Mucosa of stomach (tissue), 1 donor: ENCODE data around the gene TANGO6.
"Not testable (repeated sequence)": the region's sequence is repeated elsewhere in the genome, so short reads cannot be mapped to it uniquely, and the experiment has no call there.

Experiments used
- H3K27me3 ChIP-seq: one replicate; pipeline ENCODE4 v1.7.0; 2013; ENCODE audit warnings: mild to moderate bottlenecking, low read length; ENCODE audit not compliant: control insufficient read depth, insufficient read depth
- H3K36me3 ChIP-seq: one replicate; pipeline ENCODE4 v1.7.0; 2013; ENCODE audit warnings: low read length; ENCODE audit not compliant: control insufficient read depth, insufficient read depth
- H3K4me1 ChIP-seq: one replicate; pipeline ENCODE4 v1.7.0; 2013; ENCODE audit warnings: mild to moderate bottlenecking, low read length; ENCODE audit not compliant: control insufficient read depth, insufficient read depth
- H3K4me3 ChIP-seq: one replicate; pipeline ENCODE4 v1.7.0; 2013; ENCODE audit warnings: low read length
- H3K9ac ChIP-seq: one replicate; pipeline ENCODE4 v1.7.0; 2013; ENCODE audit warnings: mild to moderate bottlenecking, low read length, moderate library complexity
- H3K9me3 ChIP-seq: one replicate; pipeline ENCODE4 v1.7.0; 2013; ENCODE audit warnings: mild to moderate bottlenecking, low read length, moderate library complexity; ENCODE audit not compliant: control insufficient read depth
- donor health status: Pancreatic carcinoma.

Gene TANGO6

DNA sequence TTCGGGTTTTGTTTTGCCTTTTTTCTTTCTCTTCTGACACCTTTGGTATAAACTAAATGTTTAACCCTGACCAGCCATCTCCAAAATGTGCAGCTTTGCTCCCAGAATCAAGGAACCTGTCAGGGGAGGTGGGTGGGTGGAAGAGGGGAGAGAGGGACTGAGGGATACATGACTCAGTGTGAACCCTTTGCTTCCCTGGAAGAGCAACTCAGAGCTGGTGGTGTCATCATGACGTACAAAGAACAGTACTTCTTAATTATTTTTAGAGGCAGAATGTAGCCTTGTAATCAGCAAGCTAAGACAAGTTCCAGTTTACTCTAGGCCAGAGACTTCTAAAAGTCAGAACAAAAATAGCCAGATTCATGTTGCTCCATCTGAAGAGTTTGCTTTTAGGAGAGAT, 142.5 kb downstream of the TANGO6 start:
- no peak overlapping the region for H3K4me3 ChIP-seq
- H3K9me3 ChIP-seq: no peaks in the 10 kb centered on the region
- no peak overlapping the region for H3K9ac ChIP-seq
- no peaks in the 10 kb centered on the region for H3K27me3 ChIP-seq
- H3K4me1 ChIP-seq: no peaks in the 10 kb centered on the region
- H3K36me3 ChIP-seq: no peaks in the 10 kb centered on the region

DNA sequence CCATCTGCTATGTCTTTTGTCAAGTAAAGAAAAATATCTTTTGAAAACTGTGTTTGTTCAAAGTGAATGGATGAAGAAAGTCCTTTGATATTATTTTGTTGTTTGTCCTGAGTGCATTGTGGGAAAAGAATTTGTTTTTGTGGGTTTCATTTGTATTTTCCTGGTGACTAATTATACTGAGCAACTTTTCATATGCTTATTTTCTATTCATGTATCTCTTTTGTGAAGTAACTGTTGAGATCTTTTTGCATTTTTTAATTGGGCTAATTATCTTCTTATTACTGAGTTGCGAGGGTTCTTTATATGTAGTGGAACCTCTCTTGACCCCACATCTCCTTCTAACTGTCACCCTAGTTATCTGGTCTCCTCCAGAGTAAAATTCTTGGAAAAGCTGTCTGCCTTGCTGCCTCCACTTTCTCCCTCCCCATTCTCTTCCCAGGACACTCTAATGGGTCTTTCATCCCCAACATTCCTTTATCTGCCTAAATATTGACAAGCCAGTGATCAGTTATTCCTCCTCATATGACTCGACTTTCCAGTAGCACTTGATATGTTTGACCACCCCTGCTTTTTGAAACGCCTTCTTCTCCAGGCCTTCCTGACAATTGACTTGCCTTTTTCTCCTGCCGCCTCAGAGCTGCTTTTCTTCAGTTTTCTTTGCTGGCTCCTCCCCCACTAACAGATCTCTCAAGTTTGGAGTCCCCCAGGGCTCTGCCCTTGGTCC, 144.6 kb downstream of the TANGO6 start:
- no peaks in the 10 kb centered on the region for H3K9me3 ChIP-seq
- H3K36me3 ChIP-seq: no peaks in the 10 kb centered on the region
- H3K9ac ChIP-seq: no peak overlapping the region
- H3K4me3 ChIP-seq: no peak overlapping the region
- no peaks in the 10 kb centered on the region for H3K4me1 ChIP-seq
- H3K27me3 ChIP-seq: no peaks in the 10 kb centered on the region

DNA sequence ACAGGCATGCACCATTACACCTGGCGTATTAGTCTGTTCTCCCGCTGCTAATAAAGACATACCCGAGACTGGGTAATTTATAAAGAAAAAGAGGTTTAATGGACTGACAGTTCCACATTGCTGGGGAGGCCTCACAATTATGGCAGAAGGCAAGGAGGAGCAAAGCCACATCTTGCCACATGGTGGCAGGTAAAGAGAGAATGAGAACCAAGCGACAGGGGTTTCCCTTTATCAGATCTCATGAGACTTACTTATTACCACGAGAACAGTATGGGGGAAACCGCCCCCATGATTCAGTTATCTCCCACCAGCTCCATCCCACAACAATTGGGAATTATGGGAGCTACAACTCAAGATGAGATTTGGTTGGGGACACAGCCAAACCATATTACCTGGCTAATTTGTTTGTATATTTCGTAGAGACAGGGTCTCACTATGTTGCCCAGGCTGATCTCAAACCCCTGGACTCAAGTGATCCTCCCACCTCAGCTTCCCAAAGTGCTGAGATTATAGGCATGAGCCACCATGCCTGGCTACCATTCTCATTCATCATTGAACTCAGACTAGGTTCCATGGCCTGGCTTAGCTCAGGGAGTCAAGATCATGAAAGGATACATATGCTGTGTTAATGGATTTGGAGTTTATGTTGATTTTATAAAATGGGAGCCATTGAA, 147.0 kb downstream of the TANGO6 start:
- not testable (repeated sequence) for H3K4me3 ChIP-seq, H3K27me3 ChIP-seq, H3K36me3 ChIP-seq, H3K9ac ChIP-seq, H3K9me3 ChIP-seq
- H3K4me1 ChIP-seq: peaks cover 14% of the 10 kb centered on the region

DNA sequence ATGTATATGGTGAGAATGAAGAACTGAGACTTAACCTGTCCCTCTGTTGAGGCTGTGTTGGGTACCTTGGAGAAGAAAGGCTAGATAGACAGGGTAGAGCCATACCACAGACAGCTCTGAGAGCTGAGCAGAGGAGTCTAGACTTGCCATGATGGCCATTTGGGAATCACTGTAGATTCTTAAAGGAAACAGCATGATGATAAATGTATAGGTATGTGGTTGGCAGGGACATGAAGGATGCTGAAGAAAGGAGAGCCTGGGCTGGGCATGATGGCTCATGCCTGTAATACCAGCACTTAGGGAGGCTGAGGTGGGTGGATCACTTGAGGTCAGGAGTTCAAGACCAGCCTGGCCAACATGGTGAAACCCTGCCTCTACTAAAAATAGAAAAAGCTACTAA, 147.7 kb downstream of the TANGO6 start:
- no peak overlapping the region for H3K4me3 ChIP-seq
- peaks cover 14% of the 10 kb centered on the region for H3K4me1 ChIP-seq
- no peaks in the 10 kb centered on the region for H3K27me3 ChIP-seq
- H3K9me3 ChIP-seq: no peaks in the 10 kb centered on the region
- no peaks in the 10 kb centered on the region for H3K36me3 ChIP-seq
- no peak overlapping the region for H3K9ac ChIP-seq

DNA sequence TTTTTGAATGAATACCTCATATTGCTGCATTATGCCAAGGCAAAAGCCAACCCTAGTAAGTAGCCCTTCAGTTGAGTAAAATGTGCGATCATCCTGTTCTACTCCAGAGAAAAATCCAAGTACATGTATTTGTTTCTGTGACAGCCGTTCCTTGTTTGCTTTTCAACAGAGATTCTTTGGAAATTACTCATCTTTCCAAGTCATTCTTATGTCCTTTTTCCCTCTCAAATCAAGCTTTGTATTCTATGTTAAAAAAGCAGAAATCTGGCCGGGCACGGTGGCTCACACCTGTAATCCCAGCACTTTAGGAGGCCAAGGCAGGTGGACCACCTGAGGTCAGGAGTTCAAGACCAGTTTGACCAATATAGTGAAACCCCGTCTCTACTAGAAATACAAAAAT, 149.2 kb downstream of the TANGO6 start:
- Histone ChIP-seq H3K9me3 (no peaks in the 10 kb centered on the region), H3K36me3 (no peaks in the 10 kb centered on the region), H3K4me1 (peaks cover 14% of the 10 kb centered on the region), H3K27me3 (no peaks in the 10 kb centered on the region), H3K9ac (no peak overlapping the region), H3K4me3 (no peak overlapping the region)

DNA sequence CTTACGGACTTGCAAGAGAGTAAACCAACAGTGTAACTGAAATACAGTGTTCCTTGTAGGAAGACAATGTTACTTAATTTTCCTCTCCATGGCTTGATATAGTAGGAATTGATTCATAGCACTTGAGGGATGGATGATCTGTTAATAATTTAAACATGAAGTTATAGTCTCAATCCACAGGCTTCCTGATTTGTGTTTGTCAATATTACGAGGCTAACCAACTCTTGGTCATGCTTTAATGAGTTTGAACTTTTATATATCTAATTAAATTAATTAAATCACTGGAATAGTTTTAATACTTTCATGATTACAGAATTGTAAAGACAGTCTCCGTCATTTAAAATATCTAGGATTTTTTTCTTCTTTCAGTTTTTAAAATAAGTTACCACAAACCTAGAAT, 150.1 kb downstream of the TANGO6 start:
- Histone ChIP-seq H3K36me3 (no peaks in the 10 kb centered on the region), H3K4me3 (no peak overlapping the region), H3K4me1 (peaks cover 14% of the 10 kb centered on the region), H3K9me3 (no peaks in the 10 kb centered on the region), H3K27me3 (no peaks in the 10 kb centered on the region), H3K9ac (peak overlapping the region; percentile 36)

DNA sequence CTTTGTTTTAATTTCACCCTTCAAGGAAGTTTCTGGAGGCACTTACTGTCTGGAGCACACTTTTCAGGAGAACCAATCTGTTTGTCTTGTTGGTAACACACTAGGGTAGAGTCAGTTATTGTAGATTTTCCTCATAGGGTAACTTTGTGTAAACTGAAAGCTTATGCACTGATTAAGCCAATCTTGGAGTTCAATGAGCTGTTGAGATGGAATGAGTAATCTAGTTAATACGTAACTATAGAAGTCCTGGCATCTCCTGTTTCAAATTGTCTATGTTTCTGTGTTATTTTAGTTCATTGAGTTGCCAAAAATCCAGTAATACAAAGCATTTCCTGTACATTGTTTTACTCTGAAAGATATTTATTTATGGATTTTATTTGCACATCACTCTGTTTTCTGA, 150.6 kb downstream of the TANGO6 start:
- Histone ChIP-seq H3K4me3 (no peak overlapping the region), H3K9me3 (no peaks in the 10 kb centered on the region), H3K9ac (peak overlapping the region; percentile 36), H3K27me3 (no peaks in the 10 kb centered on the region), H3K36me3 (no peaks in the 10 kb centered on the region), H3K4me1 (peaks cover 14% of the 10 kb centered on the region)

DNA sequence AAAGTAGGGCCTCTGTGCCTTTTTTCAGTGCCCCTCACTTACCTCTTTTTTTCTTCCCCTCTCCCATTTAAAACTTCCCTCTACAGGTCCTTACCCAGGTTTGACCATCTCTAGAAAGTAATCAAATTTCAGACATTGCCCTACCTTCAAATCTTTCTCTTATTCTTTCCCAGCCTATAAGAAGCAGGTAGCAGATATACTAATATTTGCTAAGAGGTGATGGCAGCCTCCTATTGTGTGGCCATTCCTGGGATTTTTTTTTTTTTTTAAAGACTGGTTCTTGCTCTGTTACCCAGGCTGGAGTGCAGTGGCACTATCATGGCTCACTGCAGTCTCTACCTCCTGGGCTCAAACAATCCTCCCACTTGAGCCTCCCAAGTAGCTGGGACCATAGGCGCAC, 151.0 kb downstream of the TANGO6 start:
- no peaks in the 10 kb centered on the region for H3K36me3 ChIP-seq
- peaks cover 14% of the 10 kb centered on the region for H3K4me1 ChIP-seq
- H3K9ac ChIP-seq: no peak overlapping the region
- H3K27me3 ChIP-seq: no peaks in the 10 kb centered on the region
- no peaks in the 10 kb centered on the region for H3K9me3 ChIP-seq
- H3K4me3 ChIP-seq: no peak overlapping the region

DNA sequence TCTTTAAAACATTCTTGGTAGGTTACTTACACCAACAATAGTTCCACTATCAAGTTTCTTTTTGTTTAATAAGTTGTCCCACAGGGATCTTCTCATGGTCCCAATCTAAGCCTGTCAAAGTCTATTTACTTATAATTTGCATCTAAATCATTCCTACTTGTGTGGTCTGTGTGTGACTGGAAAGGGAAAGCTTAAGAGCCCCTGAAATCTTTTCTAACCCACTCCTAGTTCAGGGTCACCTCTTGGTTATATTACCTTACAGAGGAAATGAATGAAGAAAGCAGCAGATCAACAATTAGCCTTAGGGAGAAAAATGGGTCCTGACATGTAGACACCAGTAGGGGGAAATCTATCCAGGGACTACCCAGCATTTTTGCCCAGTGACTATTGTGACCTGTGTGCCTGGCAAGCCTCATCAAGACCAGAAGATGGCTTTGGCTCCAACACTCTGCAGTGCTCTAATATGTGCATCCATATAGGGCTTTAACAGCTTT, 151.7 kb downstream of the TANGO6 start:
- Histone ChIP-seq H3K9me3 (no peaks in the 10 kb centered on the region), H3K27me3 (no peaks in the 10 kb centered on the region), H3K4me3 (no peak overlapping the region), H3K9ac (no peak overlapping the region), H3K36me3 (no peaks in the 10 kb centered on the region), H3K4me1 (peaks cover 14% of the 10 kb centered on the region)

DNA sequence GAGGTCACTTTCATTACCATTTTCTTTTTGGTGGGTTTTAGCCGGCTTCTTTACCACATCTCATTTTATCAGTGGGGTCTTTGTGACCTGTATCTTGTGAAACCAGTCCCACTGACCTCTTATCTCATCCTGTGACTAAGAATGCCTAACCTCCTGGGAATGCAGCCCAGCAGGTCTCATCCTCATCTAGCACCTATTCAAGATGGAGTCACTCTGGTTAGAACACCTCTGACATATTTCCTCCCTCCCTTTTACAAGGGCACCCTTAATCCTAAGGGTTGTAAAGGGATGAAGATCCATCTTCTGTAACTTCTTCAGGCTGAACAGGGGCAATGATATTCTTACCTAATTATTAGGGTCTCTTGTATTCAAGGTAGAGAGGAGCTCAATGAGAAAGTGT, 154.2 kb downstream of the TANGO6 start:
- Histone ChIP-seq H3K4me1 (peaks cover 14% of the 10 kb centered on the region), H3K4me3 (no peak overlapping the region)

DNA sequence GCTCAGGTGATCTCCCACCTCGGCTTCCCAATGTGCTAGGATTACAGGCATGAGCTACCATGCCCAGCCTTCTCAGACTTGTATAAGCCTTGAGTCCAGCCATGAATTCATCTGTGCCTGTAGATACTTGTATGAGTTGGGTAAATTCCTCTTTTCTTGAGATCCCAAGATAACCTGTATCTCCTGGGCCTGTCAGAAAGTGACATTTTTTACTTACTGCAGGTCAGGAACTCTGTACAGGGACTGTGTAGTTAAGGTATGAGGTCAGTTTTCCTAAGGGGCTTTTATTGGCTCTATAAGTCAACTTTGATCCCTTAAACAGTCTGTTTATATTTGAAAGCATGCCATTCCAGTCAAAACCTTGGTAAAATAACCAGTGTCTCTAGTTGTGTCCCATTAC, 155.8 kb downstream of the TANGO6 start:
- H3K4me1 ChIP-seq: peaks cover 10% of the 10 kb centered on the region
- H3K9me3 ChIP-seq: no peaks in the 10 kb centered on the region
- H3K27me3 ChIP-seq: no peaks in the 10 kb centered on the region
- H3K4me3 ChIP-seq: no peak overlapping the region
- no peak overlapping the region for H3K9ac ChIP-seq
- no peaks in the 10 kb centered on the region for H3K36me3 ChIP-seq

More for the DNA sequence above, 154.2 kb downstream of the TANGO6 start:
- no peaks in the 10 kb centered on the region for H3K36me3 ChIP-seq
- H3K9ac ChIP-seq: no peak overlapping the region
- H3K27me3 ChIP-seq: no peaks in the 10 kb centered on the region
- H3K9me3 ChIP-seq: no peaks in the 10 kb centered on the region

DNA sequence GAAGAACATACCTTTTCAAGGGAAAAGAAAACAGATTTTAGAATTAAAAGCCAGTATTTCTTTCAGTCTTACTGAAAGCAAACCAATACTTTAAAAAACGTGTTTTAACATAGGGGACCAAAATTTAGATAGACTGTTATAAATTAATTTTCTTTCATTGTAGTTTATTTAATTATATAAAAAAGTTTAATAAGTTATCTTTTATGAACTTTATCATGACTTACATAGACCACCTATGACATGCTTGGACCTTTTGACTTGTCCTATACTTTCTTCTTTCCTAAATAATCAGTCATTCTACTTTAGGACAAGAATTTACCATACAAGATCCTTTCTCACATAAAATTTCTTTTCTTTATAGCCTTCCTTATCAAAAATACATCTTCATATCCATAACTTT, 160.2 kb downstream of the TANGO6 start:
- H3K4me3 ChIP-seq: no peak overlapping the region
- no peaks in the 10 kb centered on the region for H3K4me1 ChIP-seq
- H3K9ac ChIP-seq: no peak overlapping the region
- H3K27me3 ChIP-seq: no peaks in the 10 kb centered on the region
- no peaks in the 10 kb centered on the region for H3K36me3 ChIP-seq
- H3K9me3 ChIP-seq: no peaks in the 10 kb centered on the region
